ENCODE results near the gene OR2AG2. TPM values are rescaled to one million over a fixed set of nuclear protein-coding genes. Genes with fewer than 3 reads are reported as not detected.
A peak's percentile ranks its signal among the peaks of the same experiment; 100 is the strongest.

Gene OR2AG2
- total and polyA plus RNA-seq, 8 donors, result 0.06 to 0.20 (median 0.10) TPM; not detected in 4

GRCh38 chr11:6734616-6735015 lies 37.2 kb downstream of the OR2AG2 start:
- no peak for TF ChIP-seq CTCF (IDR thresholded peaks at IDR 0.05)
- DNase-seq, result no peak
- Histone ChIP-seq H3K4me3 (no peak overlapping the region), H3K9me3 (no peaks in the 10 kb centered on the region), H3K27me3 (no peaks in the 10 kb centered on the region), H3K27ac (no peak overlapping the region), H3K4me1 (peaks cover 0 to 41% of the 10 kb centered on the region in 2 donors), H3K36me3 (peaks cover 0 to 8% of the 10 kb centered on the region in 2 donors)
- intact Hi-C loops (cut with DNase I), result no loop called here
- ATAC-seq, result no peak

GRCh38 chr11:6733326-6734275 lies 38.2 kb downstream of the OR2AG2 start:
- peaks cover 0 to 39% of the 10 kb centered on the region in 2 donors for H3K4me1 ChIP-seq
- intact Hi-C loops (cut with DNase I), result no loop called here
- peaks cover 0 to 8% of the 10 kb centered on the region in 2 donors for H3K36me3 ChIP-seq
- H3K27ac ChIP-seq, result no peak overlapping the region
- DNase-seq (no peak), ATAC-seq (no peak)
- no peak overlapping the region for H3K4me3 ChIP-seq
- no peak for TF ChIP-seq CTCF (IDR thresholded peaks at IDR 0.05)
- H3K27me3 ChIP-seq, result no peaks in the 10 kb centered on the region
- no peaks in the 10 kb centered on the region for H3K9me3 ChIP-seq

GRCh38 chr11:6727971-6728760 lies 43.6 kb downstream of the OR2AG2 start:
- Histone ChIP-seq H3K4me1 (peaks cover 0 to 12% of the 10 kb centered on the region in 2 donors), H3K27ac (peak overlapping the region in 1 of 2 donors; percentile 53), H3K27me3 (no peaks in the 10 kb centered on the region), H3K9me3 (no peaks in the 10 kb centered on the region), H3K4me3 (no peak overlapping the region), H3K36me3 (no peaks in the 10 kb centered on the region)
- no peak for DNase-seq
- intact Hi-C loops (cut with DNase I), result no loop called here
- TF ChIP-seq CTCF (IDR thresholded peaks at IDR 0.05), result no peak
- no peak for ATAC-seq

GRCh38 chr11:6725386-6725896 lies 46.3 kb downstream of the OR2AG2 start:
- no peak for TF ChIP-seq CTCF (IDR thresholded peaks at IDR 0.05)
- H3K27ac ChIP-seq, result no peak overlapping the region
- no peak for DNase-seq
- no peak overlapping the region for H3K4me3 ChIP-seq
- intact Hi-C loops (cut with DNase I), result no loop called here
- H3K27me3 ChIP-seq, result no peaks in the 10 kb centered on the region
- ATAC-seq, result no peak
- H3K36me3 ChIP-seq, result no peaks in the 10 kb centered on the region
- peaks cover 0 to 21% of the 10 kb centered on the region in 2 donors for H3K4me1 ChIP-seq
- no peaks in the 10 kb centered on the region for H3K9me3 ChIP-seq

DNA sequence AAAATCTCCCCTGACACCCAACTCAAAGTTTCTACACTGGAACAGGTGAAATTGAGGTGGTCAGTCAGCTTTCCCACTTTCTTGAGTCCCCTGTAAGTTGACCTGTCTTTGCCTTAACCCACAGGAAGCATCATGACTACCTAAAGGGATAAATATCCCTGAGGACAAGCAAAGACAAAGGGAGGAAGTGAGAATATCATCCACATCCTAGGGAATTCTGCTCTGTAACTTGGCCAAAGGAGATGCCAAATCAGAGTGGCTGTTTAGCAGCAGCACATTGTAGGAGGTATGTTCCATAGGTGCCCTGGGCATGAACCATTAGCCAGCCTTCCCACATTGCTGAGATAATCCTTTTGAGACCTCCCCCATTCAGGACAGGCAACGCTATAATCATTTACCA lies 47.8 kb downstream of the OR2AG2 start:
- H3K27ac ChIP-seq, result no peak overlapping the region
- intact Hi-C loops (cut with DNase I), result no loop called here
- TF ChIP-seq CTCF (IDR thresholded peaks at IDR 0.05), result no peak
- no peaks in the 10 kb centered on the region for H3K27me3 ChIP-seq
- peaks cover 0 to 20% of the 10 kb centered on the region in 2 donors for H3K4me1 ChIP-seq
- H3K9me3 ChIP-seq, result no peaks in the 10 kb centered on the region
- DNase-seq (no peak), ATAC-seq (no peak)
- no peak overlapping the region for H3K4me3 ChIP-seq
- H3K36me3 ChIP-seq, result no peaks in the 10 kb centered on the region

All from left lung (tissue), 10 donors.